HG02840 (cell line): Measurements from ENCODE around the gene FUT9.

Experiments
- ATAC-seq: cut with Tn5 transposase; IDR thresholded peaks from one replicate; pipeline ENCODE4 v1.9.1; 2021; ENCODE audit warnings: mild to moderate bottlenecking, moderate library complexity, moderate number of reproducible peaks; ENCODE audit not compliant: unreplicated experiment, low FRiP score

FUT9 gene

DNA sequence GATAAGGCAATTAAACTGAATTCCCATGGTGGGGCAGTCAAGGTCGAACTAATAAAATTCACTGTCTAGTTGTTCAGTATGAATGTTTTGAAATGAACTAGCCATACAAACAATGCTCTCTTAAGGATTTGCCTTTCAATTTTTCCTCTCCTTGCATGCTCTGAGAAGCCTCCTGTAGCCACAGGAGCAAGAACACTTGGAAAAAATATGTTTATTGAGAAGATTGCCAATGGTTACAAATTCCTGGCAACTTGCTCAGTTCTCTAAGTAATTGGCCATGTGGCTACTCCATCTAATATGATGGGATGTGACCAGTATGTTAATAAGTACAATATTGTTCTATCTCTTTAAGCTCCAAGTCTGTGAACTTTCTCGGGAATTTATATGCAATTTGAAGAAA is 49.4 kb downstream of the FUT9 start:
- no peak for ATAC-seq

GRCh38 chr6:96066376-96066775 is 50.6 kb downstream of the FUT9 start:
- no peak for ATAC-seq

- no peak for ATAC-seq
Observed at GRCh38 chr6:96073555-96073954, 57.8 kb downstream of the FUT9 start.

- ATAC-seq: no peak
Observed at GRCh38 chr6:96074006-96074405, 58.2 kb downstream of the FUT9 start.

DNA sequence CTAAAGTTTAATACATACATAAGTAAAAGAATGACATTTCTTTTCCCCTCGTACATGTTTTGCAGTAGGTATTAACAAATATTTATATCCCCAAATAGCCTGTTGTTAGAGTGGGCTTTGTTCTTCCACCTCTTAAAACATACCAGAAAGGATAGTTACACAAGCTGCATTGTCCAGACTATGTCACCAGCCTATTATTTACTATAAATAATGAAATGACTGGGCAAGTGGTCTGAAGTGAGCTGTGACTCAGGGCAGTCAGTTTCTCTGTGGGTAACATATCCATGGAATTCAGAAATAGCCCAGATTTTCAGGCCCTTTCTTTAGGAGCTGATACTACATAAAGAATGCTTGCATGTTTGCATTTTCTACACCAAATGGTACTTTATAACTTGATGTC is 60.1 kb downstream of the FUT9 start:
- no peak for ATAC-seq

DNA sequence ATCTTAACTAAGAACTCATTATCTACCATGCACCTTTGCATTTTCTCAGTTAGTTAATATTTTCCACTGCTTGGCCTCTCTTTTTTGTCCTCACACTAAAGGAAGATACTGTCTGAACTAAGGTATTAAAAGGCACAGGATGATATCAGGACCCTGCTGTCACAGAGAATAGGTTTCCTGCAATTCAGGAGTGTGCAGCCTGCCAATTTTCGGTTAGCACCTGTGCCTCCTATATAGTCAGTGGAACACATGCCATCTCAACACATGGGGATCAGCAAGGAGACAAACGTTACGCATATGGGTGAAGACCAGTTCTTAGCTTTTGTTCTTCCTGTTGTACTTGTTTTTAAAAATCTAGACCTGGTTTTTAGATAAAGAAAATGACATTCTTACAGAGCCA is 71.0 kb downstream of the FUT9 start:
- no peak for ATAC-seq

DNA sequence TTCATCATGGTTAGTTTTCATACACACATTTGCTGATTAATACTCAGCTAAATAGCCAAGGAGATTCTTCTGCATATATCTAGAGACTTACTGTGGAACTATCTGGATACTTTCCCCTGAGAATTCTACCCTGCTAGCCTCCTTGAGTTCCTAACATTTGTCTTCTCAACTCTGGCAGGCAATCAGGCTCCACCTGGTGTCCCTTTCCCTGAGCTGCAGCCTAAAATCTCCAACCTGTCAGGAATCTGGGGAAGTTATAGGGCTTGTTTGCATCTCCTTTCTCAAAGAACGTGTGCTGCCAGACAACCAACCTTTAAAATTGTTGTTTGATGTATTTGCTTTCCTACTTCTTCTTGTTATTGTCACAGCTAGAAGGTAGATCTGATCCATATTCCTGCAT is 73.4 kb downstream of the FUT9 start:
- no peak for ATAC-seq

DNA sequence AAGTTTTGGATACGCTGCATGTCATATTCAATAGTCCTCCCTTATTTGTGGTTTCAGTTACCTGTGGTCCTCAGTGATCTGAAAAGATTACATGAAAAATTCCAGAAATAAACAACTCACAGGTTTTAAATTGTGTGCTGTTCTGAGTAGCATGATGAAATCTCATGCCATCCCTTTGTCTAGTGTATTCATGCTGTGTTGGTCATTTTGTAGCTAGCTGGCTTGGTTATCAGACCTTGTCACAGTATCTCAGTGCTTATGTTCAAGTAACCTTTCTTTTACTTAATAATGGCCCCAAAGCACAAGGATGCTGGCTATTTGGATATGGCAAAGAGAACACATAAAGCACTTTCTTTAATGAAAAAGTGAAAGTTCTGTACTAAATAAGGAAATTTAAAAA is 78.3 kb downstream of the FUT9 start:
- ATAC-seq: no peak

DNA sequence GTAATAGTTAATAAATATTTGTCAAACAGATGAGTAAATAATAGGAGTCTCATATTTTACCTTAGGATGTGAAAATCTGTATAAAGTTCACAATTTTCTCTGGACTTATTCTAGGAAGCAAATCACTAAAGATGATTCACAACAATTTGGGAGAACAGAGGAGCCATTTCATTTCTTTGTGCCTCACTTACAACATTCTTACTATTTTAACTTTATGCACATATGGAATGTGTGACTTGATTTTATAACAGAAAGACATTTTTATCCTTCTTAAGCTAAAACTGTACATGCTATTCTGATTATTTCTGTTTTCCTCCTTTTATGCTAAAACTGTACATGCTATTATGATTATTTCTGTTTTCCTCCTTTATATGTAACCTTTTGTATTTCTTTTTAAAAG is 83.3 kb downstream of the FUT9 start:
- ATAC-seq: no peak

GRCh38 chr6:96101564-96101963 is 85.8 kb downstream of the FUT9 start:
- no peak for ATAC-seq

GRCh38 chr6:96104910-96105309 is 89.1 kb downstream of the FUT9 start:
- ATAC-seq: no peak

- no peak for ATAC-seq
Observed at GRCh38 chr6:96110878-96111277, 95.1 kb downstream of the FUT9 start.

DNA sequence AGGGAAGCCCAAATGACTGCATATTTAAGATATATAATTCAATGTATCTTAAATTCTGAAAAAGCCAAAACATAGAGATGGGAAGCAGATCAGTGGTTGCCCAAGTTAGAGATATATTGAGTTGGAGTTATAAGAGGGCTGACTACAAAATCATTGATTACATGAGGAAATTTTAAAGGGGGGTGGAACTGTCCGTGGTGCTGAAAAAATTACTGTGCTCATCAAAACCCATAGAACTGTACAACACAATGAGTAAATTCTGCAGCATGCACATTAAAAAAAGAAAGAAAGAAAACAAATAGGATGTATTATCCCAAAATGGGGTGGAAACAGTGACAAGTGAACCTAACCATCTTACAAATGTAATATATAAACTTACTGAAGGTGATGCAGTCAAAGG is 100.9 kb downstream of the FUT9 start:
- no peak for ATAC-seq

GRCh38 chr6:96124778-96125177 is 109.0 kb downstream of the FUT9 start:
- no peak for ATAC-seq

GRCh38 chr6:96138406-96138805 is 122.6 kb downstream of the FUT9 start:
- no peak for ATAC-seq

GRCh38 chr6:96142142-96142541 is 126.4 kb downstream of the FUT9 start:
- ATAC-seq: no peak

GRCh38 chr6:96150431-96150830 is 134.7 kb downstream of the FUT9 start:
- ATAC-seq: no peak

- ATAC-seq: no peak
Observed at GRCh38 chr6:96151707-96152106, 135.9 kb downstream of the FUT9 start.

- no peak for ATAC-seq
Observed at GRCh38 chr6:96152114-96152708, 136.4 kb downstream of the FUT9 start.

DNA sequence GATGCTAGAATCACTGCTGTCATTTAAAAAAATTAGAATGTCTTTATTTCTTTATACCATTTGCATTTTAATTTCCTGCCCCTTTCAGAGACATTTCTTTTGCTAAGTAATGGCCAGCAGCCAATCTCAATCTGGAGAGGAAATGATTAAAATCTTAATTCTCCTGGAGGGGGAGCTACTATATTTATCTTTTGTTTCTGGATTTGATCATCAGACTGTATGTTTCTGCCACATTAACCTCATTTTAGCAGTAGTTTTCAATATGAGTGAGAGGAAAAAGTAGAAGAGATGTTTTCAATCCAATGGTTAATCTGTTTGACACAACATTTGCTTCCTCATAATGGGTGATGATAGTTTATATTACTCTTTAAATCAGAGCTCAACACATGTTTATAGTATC is 138.0 kb downstream of the FUT9 start:
- no peak for ATAC-seq

DNA sequence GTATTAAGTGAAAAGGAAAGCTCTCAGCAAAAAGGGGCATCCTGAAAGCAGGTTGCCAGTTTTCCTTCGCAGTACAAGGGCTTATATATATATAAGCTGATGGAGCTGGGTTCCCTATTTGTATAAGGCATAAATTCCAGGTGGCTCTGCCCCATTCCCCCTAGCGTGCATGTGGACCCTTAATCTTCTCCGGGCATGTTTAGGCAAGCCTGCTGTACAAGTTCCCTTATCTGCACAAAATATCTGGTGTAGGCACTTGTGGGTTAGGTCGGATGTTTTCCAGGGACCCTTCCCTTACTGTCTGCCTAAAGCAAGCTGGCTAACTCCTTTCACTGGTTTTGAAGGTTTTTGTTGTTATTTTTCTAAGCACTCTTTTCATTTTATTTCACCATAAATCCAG is 140.7 kb downstream of the FUT9 start:
- ATAC-seq: no peak

DNA sequence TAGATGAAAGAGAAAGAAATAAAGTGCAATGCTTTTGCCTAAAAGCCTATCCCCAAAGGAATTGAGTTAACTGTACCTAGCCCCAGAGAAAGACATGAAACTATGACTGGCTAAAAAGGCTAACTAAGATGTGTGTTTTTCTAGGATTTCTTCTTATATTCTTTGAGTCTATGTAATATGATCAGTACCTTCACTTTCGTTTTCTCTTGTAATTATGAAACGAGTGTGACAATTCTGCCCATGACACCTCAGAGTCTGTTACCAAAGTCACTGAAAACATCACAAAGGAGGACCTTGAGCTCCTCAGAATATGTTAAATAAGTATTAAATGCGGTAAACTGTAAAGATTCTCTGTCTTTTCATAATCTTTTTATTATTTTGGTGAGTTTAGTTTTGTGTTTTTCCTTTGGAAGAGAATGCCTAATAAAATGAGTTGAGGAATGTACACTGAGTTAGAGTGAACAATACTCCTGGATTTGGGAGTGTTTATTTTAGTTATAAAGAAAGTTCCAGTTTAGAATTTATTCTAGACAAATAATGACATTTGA is 141.3 kb downstream of the FUT9 start:
- no peak for ATAC-seq

- ATAC-seq: no peak
Observed at GRCh38 chr6:96162711-96163120, 146.9 kb downstream of the FUT9 start.
